Measurements from ENCODE around the gene STRN.

STRN gene

DNA sequence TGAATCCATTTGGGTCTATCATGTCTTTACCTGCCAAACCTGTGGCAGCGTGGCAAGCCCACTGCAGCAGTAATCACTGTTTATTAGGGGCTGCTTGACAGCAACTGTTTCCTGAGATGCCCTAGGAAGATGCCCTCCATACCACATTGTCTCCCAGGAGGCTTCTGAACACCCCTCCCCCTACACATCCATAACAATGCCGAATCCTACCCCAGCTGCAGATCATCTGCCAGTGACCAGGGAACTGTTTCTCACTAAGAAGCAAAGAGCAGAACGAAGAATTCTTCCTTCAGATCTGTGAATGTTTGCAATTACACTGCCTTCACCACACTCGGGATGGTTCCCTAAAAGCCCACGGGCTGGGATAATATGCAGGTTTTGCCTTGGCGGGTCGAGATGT, 142.1 kb downstream of the STRN start:
- no peaks in the 10 kb centered on the region for H3K4me1 ChIP-seq (ENCODE audit: control extremely low read depth in 1 of 4, control insufficient read depth in 4 of 4, insufficient read depth in 4 of 4, low read length in 3 of 4)
- H3K9me3 ChIP-seq (ENCODE audit: control extremely low read depth in 1 of 5, control insufficient read depth in 4 of 5, insufficient read depth in 2 of 5, low read depth in 1 of 5, low read length in 4 of 5) = no peaks in the 10 kb centered on the region
- ChIA-PET CTCF (no interaction called here), POLR2A (no interaction called here)
- no peak for DNase-seq
- H3K36me3 ChIP-seq (ENCODE audit: control insufficient read depth in 4 of 4, insufficient read depth in 4 of 4, low read length in 3 of 4) = no peaks in the 10 kb centered on the region
- H3K27ac ChIP-seq (ENCODE audit: insufficient read depth in 1 of 2, low read depth in 1 of 2, low read length in 2 of 2, poor library complexity in 1 of 2, severe bottlenecking in 2 of 2) = no peak overlapping the region
- WGBS (ENCODE audit: insufficient coverage) = 98% methylated on average over 4 of the region's 7 CpGs
- H3K27me3 ChIP-seq (replicated peaks in 2 of 5; ENCODE audit: control insufficient read depth in 4 of 5, insufficient read depth in 5 of 5, low read length in 4 of 5) = no peaks in the 10 kb centered on the region
- H3K4me3 ChIP-seq (ENCODE audit: control insufficient read depth in 1 of 7, extremely low read depth in 1 of 7, insufficient read depth in 4 of 7, low read depth in 2 of 7, low read length in 6 of 7) = no peak overlapping the region

DNA sequence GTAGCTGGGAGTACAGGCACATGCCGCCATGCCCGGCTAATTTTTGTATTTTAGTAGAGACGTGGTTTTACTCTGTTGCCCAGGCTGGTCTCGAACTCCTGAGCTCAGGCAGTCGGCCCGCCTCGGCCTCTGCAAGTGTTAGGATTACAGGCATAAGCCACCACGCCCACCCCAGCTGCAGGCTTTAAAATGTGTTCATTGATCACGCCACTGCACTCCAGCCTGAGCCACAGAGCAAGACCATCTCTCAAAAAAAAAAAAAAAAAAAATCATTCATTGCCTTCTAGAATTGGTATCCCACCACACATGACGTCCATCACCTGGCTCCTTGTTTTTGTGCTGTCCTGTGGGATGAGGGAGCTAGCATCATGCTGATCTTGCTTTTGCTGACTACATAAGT, 142.5 kb downstream of the STRN start:
- POLR2A ChIA-PET = no interaction called here
- CTCF ChIA-PET = no interaction called here
- DNase-seq = no peak
- no peaks in the 10 kb centered on the region for H3K4me1 ChIP-seq (ENCODE audit: control extremely low read depth in 1 of 4, control insufficient read depth in 4 of 4, insufficient read depth in 4 of 4, low read length in 3 of 4)
- WGBS (ENCODE audit: insufficient coverage) = 100% methylated on average over 6 of the region's 10 CpGs
- H3K27me3 ChIP-seq (replicated peaks in 2 of 5; ENCODE audit: control insufficient read depth in 4 of 5, insufficient read depth in 5 of 5, low read length in 4 of 5) = no peaks in the 10 kb centered on the region
- no peaks in the 10 kb centered on the region for H3K36me3 ChIP-seq (ENCODE audit: control insufficient read depth in 4 of 4, insufficient read depth in 4 of 4, low read length in 3 of 4)
- H3K4me3 ChIP-seq (ENCODE audit: control insufficient read depth in 1 of 7, extremely low read depth in 1 of 7, insufficient read depth in 4 of 7, low read depth in 2 of 7, low read length in 6 of 7) = no peak overlapping the region
- no peaks in the 10 kb centered on the region for H3K9me3 ChIP-seq (ENCODE audit: control extremely low read depth in 1 of 5, control insufficient read depth in 4 of 5, insufficient read depth in 2 of 5, low read depth in 1 of 5, low read length in 4 of 5)
- H3K27ac ChIP-seq (ENCODE audit: insufficient read depth in 1 of 2, low read depth in 1 of 2, low read length in 2 of 2, poor library complexity in 1 of 2, severe bottlenecking in 2 of 2) = no peak overlapping the region

DNA sequence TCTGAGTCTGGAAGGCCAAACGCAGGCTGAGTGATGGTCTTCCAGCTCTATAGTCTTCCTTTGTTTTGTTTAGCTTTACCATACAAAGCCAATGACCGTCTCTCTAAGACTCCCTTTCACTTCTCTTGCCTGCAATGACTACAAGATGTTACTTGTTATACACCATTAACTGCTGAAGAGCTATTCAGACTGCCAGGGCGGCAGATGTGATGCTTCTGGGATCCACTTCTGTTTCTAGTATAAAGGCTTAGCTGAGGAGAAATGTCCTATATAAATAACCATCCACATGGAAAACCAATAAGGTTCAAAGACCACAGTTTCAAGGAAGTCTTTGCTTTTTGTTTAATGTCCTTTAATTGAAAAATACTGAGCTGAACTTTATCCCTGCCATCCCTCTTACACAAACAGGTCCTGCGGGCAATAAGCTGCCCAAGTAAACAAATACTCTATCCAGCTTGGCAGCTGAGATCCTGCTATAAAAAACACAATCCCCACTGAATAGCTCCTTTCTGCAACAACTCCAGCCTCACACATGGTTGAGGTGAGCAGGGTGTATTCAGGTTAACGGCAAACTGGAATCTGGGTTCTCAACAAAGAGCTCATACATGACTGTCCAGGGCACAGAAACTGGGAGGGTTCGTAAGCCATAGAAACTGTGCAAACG, 145.3 kb downstream of the STRN start:
- WGBS (ENCODE audit: insufficient coverage) = 97% methylated on average over 5 of the region's 7 CpGs
- CTCF ChIA-PET = interaction anchor here (0.8 to 1.5 kb wide), 5 partner anchors 9 to 41 kb away, joined by 3 read pairs; no protein-coding TSS in a partner anchor

GRCh38 chr2:36819095-36819711, 147.1 kb downstream of the STRN start:
- Histone ChIP-seq H3K36me3 (ENCODE audit: control insufficient read depth in 4 of 4, insufficient read depth in 4 of 4, low read length in 3 of 4) (no peaks in the 10 kb centered on the region), H3K9me3 (ENCODE audit: control extremely low read depth in 1 of 5, control insufficient read depth in 4 of 5, insufficient read depth in 2 of 5, low read depth in 1 of 5, low read length in 4 of 5) (no peaks in the 10 kb centered on the region), H3K4me3 (ENCODE audit: control insufficient read depth in 1 of 7, extremely low read depth in 1 of 7, insufficient read depth in 4 of 7, low read depth in 2 of 7, low read length in 6 of 7) (no peak overlapping the region), H3K27me3 (replicated peaks in 2 of 5; ENCODE audit: control insufficient read depth in 4 of 5, insufficient read depth in 5 of 5, low read length in 4 of 5) (no peaks in the 10 kb centered on the region), H3K4me1 (ENCODE audit: control extremely low read depth in 1 of 4, control insufficient read depth in 4 of 4, insufficient read depth in 4 of 4, low read length in 3 of 4) (no peaks in the 10 kb centered on the region), H3K27ac (ENCODE audit: insufficient read depth in 1 of 2, low read depth in 1 of 2, low read length in 2 of 2, poor library complexity in 1 of 2, severe bottlenecking in 2 of 2) (no peak overlapping the region)
- no peak for DNase-seq
- no CpG with 5 or more reads among the region's 4 CpGs for WGBS (ENCODE audit: insufficient coverage)
- ChIA-PET CTCF (no interaction called here), POLR2A (no interaction called here)

More for the DNA sequence above, 145.3 kb downstream of the STRN start:
- Histone ChIP-seq H3K9me3 (ENCODE audit: control extremely low read depth in 1 of 5, control insufficient read depth in 4 of 5, insufficient read depth in 2 of 5, low read depth in 1 of 5, low read length in 4 of 5) (no peaks in the 10 kb centered on the region), H3K27me3 (replicated peaks in 2 of 5; ENCODE audit: control insufficient read depth in 4 of 5, insufficient read depth in 5 of 5, low read length in 4 of 5) (no peaks in the 10 kb centered on the region), H3K4me1 (ENCODE audit: control extremely low read depth in 1 of 4, control insufficient read depth in 4 of 4, insufficient read depth in 4 of 4, low read length in 3 of 4) (no peaks in the 10 kb centered on the region), H3K27ac (ENCODE audit: insufficient read depth in 1 of 2, low read depth in 1 of 2, low read length in 2 of 2, poor library complexity in 1 of 2, severe bottlenecking in 2 of 2) (no peak overlapping the region), H3K4me3 (ENCODE audit: control insufficient read depth in 1 of 7, extremely low read depth in 1 of 7, insufficient read depth in 4 of 7, low read depth in 2 of 7, low read length in 6 of 7) (no peak overlapping the region), H3K36me3 (ENCODE audit: control insufficient read depth in 4 of 4, insufficient read depth in 4 of 4, low read length in 3 of 4) (no peaks in the 10 kb centered on the region)
- DNase-seq = no peak
- POLR2A ChIA-PET = no interaction called here

GRCh38 chr2:36818542-36818941, 147.8 kb downstream of the STRN start:
- ChIA-PET POLR2A (no interaction called here), CTCF (no interaction called here)
- no peaks in the 10 kb centered on the region for H3K9me3 ChIP-seq (ENCODE audit: control extremely low read depth in 1 of 5, control insufficient read depth in 4 of 5, insufficient read depth in 2 of 5, low read depth in 1 of 5, low read length in 4 of 5)
- no CpG with 5 or more reads among the region's 2 CpGs for WGBS (ENCODE audit: insufficient coverage)
- no peaks in the 10 kb centered on the region for H3K27me3 ChIP-seq (replicated peaks in 2 of 5; ENCODE audit: control insufficient read depth in 4 of 5, insufficient read depth in 5 of 5, low read length in 4 of 5)
- no peaks in the 10 kb centered on the region for H3K4me1 ChIP-seq (ENCODE audit: control extremely low read depth in 1 of 4, control insufficient read depth in 4 of 4, insufficient read depth in 4 of 4, low read length in 3 of 4)
- DNase-seq = no peak
- no peaks in the 10 kb centered on the region for H3K36me3 ChIP-seq (ENCODE audit: control insufficient read depth in 4 of 4, insufficient read depth in 4 of 4, low read length in 3 of 4)
- H3K4me3 ChIP-seq (ENCODE audit: control insufficient read depth in 1 of 7, extremely low read depth in 1 of 7, insufficient read depth in 4 of 7, low read depth in 2 of 7, low read length in 6 of 7) = no peak overlapping the region
- H3K27ac ChIP-seq (ENCODE audit: insufficient read depth in 1 of 2, low read depth in 1 of 2, low read length in 2 of 2, poor library complexity in 1 of 2, severe bottlenecking in 2 of 2) = no peak overlapping the region

DNA sequence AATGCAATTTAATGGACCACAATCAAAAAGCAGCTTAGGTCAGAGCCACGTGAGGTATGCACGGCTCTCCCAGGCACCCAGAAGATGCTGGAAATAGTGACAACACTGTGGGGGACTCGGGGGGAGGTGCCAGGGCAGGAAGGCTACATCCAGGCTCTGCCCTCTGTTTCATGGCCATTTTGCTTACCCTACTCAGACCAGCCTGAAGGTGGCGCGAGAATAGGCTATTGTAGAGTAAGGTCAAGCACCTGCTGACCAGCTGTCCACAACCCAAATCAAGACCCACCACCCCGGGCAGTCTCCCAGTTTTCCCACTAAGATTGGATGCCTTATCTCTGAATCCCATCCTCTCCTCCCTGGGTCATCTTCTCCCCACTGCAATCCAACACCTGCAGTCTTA, 154.1 kb downstream of the STRN start:
- POLR2A ChIA-PET = no interaction called here
- no peak for DNase-seq
- no peak overlapping the region for H3K4me3 ChIP-seq (ENCODE audit: control insufficient read depth in 1 of 7, extremely low read depth in 1 of 7, insufficient read depth in 4 of 7, low read depth in 2 of 7, low read length in 6 of 7)
- CTCF ChIA-PET = interaction anchor here (1.3 kb wide), 1 partner anchor 9 kb away, joined by 3 read pairs; no protein-coding TSS in a partner anchor
- 73% methylated on average over 5 of the region's 6 CpGs for WGBS (ENCODE audit: insufficient coverage)
- H3K27ac ChIP-seq (ENCODE audit: insufficient read depth in 1 of 2, low read depth in 1 of 2, low read length in 2 of 2, poor library complexity in 1 of 2, severe bottlenecking in 2 of 2) = no peak overlapping the region
- H3K27me3 ChIP-seq (replicated peaks in 2 of 5; ENCODE audit: control insufficient read depth in 4 of 5, insufficient read depth in 5 of 5, low read length in 4 of 5) = no peaks in the 10 kb centered on the region
- H3K9me3 ChIP-seq (ENCODE audit: control extremely low read depth in 1 of 5, control insufficient read depth in 4 of 5, insufficient read depth in 2 of 5, low read depth in 1 of 5, low read length in 4 of 5) = no peaks in the 10 kb centered on the region
- H3K4me1 ChIP-seq (ENCODE audit: control extremely low read depth in 1 of 4, control insufficient read depth in 4 of 4, insufficient read depth in 4 of 4, low read length in 3 of 4) = no peaks in the 10 kb centered on the region
- no peaks in the 10 kb centered on the region for H3K36me3 ChIP-seq (ENCODE audit: control insufficient read depth in 4 of 4, insufficient read depth in 4 of 4, low read length in 3 of 4)

GRCh38 chr2:36811071-36811470, 155.3 kb downstream of the STRN start:
- DNase-seq = no peak
- WGBS (ENCODE audit: insufficient coverage) = 97% methylated on average over 3 of the region's 5 CpGs
- ChIA-PET POLR2A (no interaction called here), CTCF (no interaction called here)
- Histone ChIP-seq H3K9me3 (ENCODE audit: control extremely low read depth in 1 of 5, control insufficient read depth in 4 of 5, insufficient read depth in 2 of 5, low read depth in 1 of 5, low read length in 4 of 5) (no peaks in the 10 kb centered on the region), H3K27me3 (replicated peaks in 2 of 5; ENCODE audit: control insufficient read depth in 4 of 5, insufficient read depth in 5 of 5, low read length in 4 of 5) (no peaks in the 10 kb centered on the region), H3K27ac (ENCODE audit: insufficient read depth in 1 of 2, low read depth in 1 of 2, low read length in 2 of 2, poor library complexity in 1 of 2, severe bottlenecking in 2 of 2) (no peak overlapping the region), H3K4me1 (ENCODE audit: control extremely low read depth in 1 of 4, control insufficient read depth in 4 of 4, insufficient read depth in 4 of 4, low read length in 3 of 4) (no peaks in the 10 kb centered on the region), H3K36me3 (ENCODE audit: control insufficient read depth in 4 of 4, insufficient read depth in 4 of 4, low read length in 3 of 4) (no peaks in the 10 kb centered on the region), H3K4me3 (ENCODE audit: control insufficient read depth in 1 of 7, extremely low read depth in 1 of 7, insufficient read depth in 4 of 7, low read depth in 2 of 7, low read length in 6 of 7) (no peak overlapping the region)
